GM12875 (cell line): ENCODE data around the gene NOTUM.

Source experiments
- H3K4me3 ChIP-seq: one replicate; pipeline ENCODE4 v1.5.1; 2011; ENCODE audit warnings: low read depth, low read length, control low read depth
- CTCF ChIP-seq: IDR thresholded peaks from 2 replicates; pipeline ENCODE4 v1.5.1; 2011; ENCODE audit warnings: low read depth, mild to moderate bottlenecking, control low read depth, inconsistent platforms, low read length, moderate library complexity, borderline replicate concordance; ENCODE audit not compliant: insufficient read depth

The NOTUM gene

GRCh38 chr17:81942167-81942553 is 18.8 kb downstream of the NOTUM start:
- TF ChIP-seq CTCF = no peak
- H3K4me3 ChIP-seq = no peak overlapping the region

GRCh38 chr17:81941484-81942166 is 19.4 kb downstream of the NOTUM start:
- no peak for TF ChIP-seq CTCF
- no peak overlapping the region for H3K4me3 ChIP-seq

GRCh38 chr17:81940538-81941483 is 20.2 kb downstream of the NOTUM start:
- TF ChIP-seq CTCF = no peak
- H3K4me3 ChIP-seq = no peak overlapping the region

- no peak for TF ChIP-seq CTCF
- H3K4me3 ChIP-seq = no peak overlapping the region
Measured at GRCh38 chr17:81939881-81940385, 21.1 kb downstream of the NOTUM start.

GRCh38 chr17:81939218-81939617 is 21.8 kb downstream of the NOTUM start:
- H3K4me3 ChIP-seq = no peak overlapping the region
- TF ChIP-seq CTCF = no peak

- TF ChIP-seq CTCF = no peak
- H3K4me3 ChIP-seq = no peak overlapping the region
Measured at GRCh38 chr17:81935709-81936084, 25.3 kb downstream of the NOTUM start.
